Esophagus squamous epithelium (tissue), 4 donors: Measurements from ENCODE around the gene TRIM32.

ENCODE experiments used
- POLR2A ChIP-seq, 4 donors: fragments of 450-650 bp; IDR thresholded peaks; one replicate each; pipeline ENCODE4 v1.6.1; 2017; ENCODE audit warnings: antibody characterized with exemption in 4 of 4, mild to moderate bottlenecking in 4 of 4, moderate library complexity in 3 of 4
- TF ChIP-seq, protein P1 (sequence below), 6 experiments: fragments of 450-650 bp in 4 of 6; fragments of 200-600 bp in 2 of 6; sonication (generic) in 2 of 6; IDR thresholded peaks; one replicate each; pipeline ENCODE4 v1.5.1; 2016 to 2019; ENCODE audit warnings: antibody characterized with exemption in 6 of 6, mild to moderate bottlenecking in 4 of 6, moderate library complexity in 4 of 6

DNA sequence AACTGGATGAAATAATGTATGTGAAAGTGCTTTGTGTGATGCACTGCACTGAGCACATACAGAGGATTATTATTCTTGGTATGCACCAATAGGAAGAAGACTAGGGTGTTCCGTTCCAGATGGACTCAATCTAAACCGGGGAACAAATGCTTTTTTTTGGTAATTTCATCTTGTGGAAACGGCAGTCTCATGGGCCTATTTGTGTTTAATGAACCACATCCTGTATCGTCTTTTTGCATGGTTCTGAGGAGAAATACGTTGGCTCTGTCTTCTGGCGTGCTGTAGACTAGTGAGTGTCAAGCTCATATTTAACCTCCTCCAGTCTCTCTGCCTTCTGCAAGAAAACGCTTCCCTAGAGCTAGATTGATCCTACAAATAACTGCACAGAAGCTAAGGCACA is 30.0 kb downstream of the TRIM32 start:
- TF ChIP-seq, protein P1, sequence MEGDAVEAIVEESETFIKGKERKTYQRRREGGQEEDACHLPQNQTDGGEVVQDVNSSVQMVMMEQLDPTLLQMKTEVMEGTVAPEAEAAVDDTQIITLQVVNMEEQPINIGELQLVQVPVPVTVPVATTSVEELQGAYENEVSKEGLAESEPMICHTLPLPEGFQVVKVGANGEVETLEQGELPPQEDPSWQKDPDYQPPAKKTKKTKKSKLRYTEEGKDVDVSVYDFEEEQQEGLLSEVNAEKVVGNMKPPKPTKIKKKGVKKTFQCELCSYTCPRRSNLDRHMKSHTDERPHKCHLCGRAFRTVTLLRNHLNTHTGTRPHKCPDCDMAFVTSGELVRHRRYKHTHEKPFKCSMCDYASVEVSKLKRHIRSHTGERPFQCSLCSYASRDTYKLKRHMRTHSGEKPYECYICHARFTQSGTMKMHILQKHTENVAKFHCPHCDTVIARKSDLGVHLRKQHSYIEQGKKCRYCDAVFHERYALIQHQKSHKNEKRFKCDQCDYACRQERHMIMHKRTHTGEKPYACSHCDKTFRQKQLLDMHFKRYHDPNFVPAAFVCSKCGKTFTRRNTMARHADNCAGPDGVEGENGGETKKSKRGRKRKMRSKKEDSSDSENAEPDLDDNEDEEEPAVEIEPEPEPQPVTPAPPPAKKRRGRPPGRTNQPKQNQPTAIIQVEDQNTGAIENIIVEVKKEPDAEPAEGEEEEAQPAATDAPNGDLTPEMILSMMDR (IDR thresholded peaks at IDR 0.05), result no peak
- no peak for TF ChIP-seq POLR2A (IDR thresholded peaks at IDR 0.05)
